ENCODE data around the gene GNGT2.

GRCh38 chr17:49247944-49248343 lies 37.6 kb upstream of the GNGT2 start:
- TF ChIP-seq CTCF (IDR thresholded peaks at IDR 0.05) (no peak), POLR2AphosphoS5 (IDR thresholded peaks at IDR 0.05; ENCODE audit: low read depth, low read length) (no peak), REST (IDR thresholded peaks at IDR 0.05; ENCODE audit: insufficient read depth in 1 of 2, low read depth in 2 of 2, low read length in 1 of 2) (no peak)
